Spleen (tissue), 3 donors: ENCODE measurements around the gene BLNK.

Source experiments
- POLR2A ChIP-seq, 3 donors: fragments of 450-650 bp; IDR thresholded peaks; one replicate each; pipeline ENCODE4 v1.5.1; 2017; ENCODE audit warnings: antibody characterized with exemption in 3 of 3, mild to moderate bottlenecking in 1 of 3
- POLR2AphosphoS5 ChIP-seq, 3 donors: sonication (generic); formaldehyde crosslinking; IDR thresholded peaks; one replicate each; pipeline ENCODE4 v1.5.1; 2017; ENCODE audit warnings: antibody characterized with exemption in 3 of 3

DNA sequence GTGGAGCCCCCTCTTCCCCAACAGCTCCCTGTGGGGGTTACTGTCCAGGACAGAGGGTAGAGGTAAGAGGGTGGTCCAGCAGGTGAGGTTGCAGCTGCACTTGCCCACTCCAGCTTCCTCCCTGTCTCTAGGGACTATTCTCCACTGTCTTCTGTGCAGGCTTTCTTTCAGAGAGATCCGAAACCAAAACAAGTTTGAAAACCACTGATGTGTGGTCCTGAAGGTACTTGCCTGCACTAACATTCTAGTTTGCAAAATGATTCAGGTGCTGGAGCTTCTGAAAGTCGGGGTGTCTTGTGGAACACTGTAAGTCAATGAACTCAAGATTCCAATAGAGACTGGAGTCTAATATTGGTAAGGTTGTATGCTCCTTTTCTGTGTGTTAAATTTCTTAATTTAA is 63.1 kb downstream of the BLNK start:
- TF ChIP-seq POLR2AphosphoS5 (IDR thresholded peaks at IDR 0.05) (no peak), POLR2A (IDR thresholded peaks at IDR 0.05) (no peak)
